WTC11 (cell line): Measurements from ENCODE around the gene ERBB2.

ENCODE experiments used
- ATF1 ChIP-seq: sonication (generic); formaldehyde crosslinking; IDR thresholded peaks from 2 replicates; pipeline ENCODE4 v1.8.1; 2023; ENCODE audit warnings: mild to moderate bottlenecking, moderate library complexity, missing genetic modification reagents
- E2F4 ChIP-seq: sonication (generic); formaldehyde crosslinking; IDR thresholded peaks from 2 replicates; pipeline ENCODE4 v1.8.1; 2022; ENCODE audit warnings: low read depth, mild to moderate bottlenecking, moderate library complexity, missing genetic modification reagents, borderline replicate concordance
- ESRRA ChIP-seq: sonication (generic); formaldehyde crosslinking; IDR thresholded peaks from 2 replicates; pipeline ENCODE4 v1.8.1; 2022; ENCODE audit warnings: mild to moderate bottlenecking, missing genetic modification reagents, borderline replicate concordance
- MLX ChIP-seq: sonication (generic); formaldehyde crosslinking; IDR thresholded peaks from 2 replicates; pipeline ENCODE4 v1.8.1; 2023; ENCODE audit warnings: mild to moderate bottlenecking, missing genetic modification reagents, moderate library complexity
- NR3C1 ChIP-seq: sonication (generic); formaldehyde crosslinking; conservative IDR thresholded peaks from 2 replicates; pipeline ENCODE4 v1.8.1; 2023; ENCODE audit warnings: low read depth, mild to moderate bottlenecking, missing genetic modification reagents
- RELA ChIP-seq: sonication (generic); formaldehyde crosslinking; IDR thresholded peaks from 2 replicates; pipeline ENCODE4 v1.8.1; 2022; ENCODE audit warnings: missing genetic modification reagents, mild to moderate bottlenecking, borderline replicate concordance
- SP1 ChIP-seq: sonication (generic); formaldehyde crosslinking; conservative IDR thresholded peaks from 2 replicates; pipeline ENCODE4 v1.8.1; 2022; ENCODE audit warnings: missing genetic modification reagents
- TEAD4 ChIP-seq: sonication (generic); formaldehyde crosslinking; IDR thresholded peaks from 2 replicates; pipeline ENCODE4 v1.8.0; 2022; ENCODE audit warnings: mild to moderate bottlenecking, missing genetic modification reagents
- TF ChIP-seq, protein P1 (sequence below): fragments of 200-600 bp; IDR thresholded peaks from 2 replicates; pipeline ENCODE4 v1.8.0; 2022; ENCODE audit warnings: antibody characterized with exemption
- TF ChIP-seq, protein P2 (sequence below): sonication (generic); formaldehyde crosslinking; conservative IDR thresholded peaks from 2 replicates; pipeline ENCODE4 v1.8.1; 2022; ENCODE audit warnings: mild to moderate bottlenecking, missing genetic modification reagents
- TF ChIP-seq, protein P3 (sequence below): sonication (generic); formaldehyde crosslinking; IDR thresholded peaks from 2 replicates; pipeline ENCODE4 v1.8.0; 2022; ENCODE audit warnings: mild to moderate bottlenecking, missing genetic modification reagents

GRCh38 chr17:39699818-39700147, at the start of gene ERBB2:
- TF ChIP-seq, protein P1, sequence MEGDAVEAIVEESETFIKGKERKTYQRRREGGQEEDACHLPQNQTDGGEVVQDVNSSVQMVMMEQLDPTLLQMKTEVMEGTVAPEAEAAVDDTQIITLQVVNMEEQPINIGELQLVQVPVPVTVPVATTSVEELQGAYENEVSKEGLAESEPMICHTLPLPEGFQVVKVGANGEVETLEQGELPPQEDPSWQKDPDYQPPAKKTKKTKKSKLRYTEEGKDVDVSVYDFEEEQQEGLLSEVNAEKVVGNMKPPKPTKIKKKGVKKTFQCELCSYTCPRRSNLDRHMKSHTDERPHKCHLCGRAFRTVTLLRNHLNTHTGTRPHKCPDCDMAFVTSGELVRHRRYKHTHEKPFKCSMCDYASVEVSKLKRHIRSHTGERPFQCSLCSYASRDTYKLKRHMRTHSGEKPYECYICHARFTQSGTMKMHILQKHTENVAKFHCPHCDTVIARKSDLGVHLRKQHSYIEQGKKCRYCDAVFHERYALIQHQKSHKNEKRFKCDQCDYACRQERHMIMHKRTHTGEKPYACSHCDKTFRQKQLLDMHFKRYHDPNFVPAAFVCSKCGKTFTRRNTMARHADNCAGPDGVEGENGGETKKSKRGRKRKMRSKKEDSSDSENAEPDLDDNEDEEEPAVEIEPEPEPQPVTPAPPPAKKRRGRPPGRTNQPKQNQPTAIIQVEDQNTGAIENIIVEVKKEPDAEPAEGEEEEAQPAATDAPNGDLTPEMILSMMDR, result no peak
- TF ChIP-seq ESRRA (CRISPR knock-in tag) (no peak), NR3C1 (CRISPR knock-in tag) (no peak), SP1 (CRISPR knock-in tag) (peak; percentile 58; the same call in 1 of the 2 replicates), TEAD4 (CRISPR knock-in tag) (peak; percentile 66; the same call in 1 of the 2 replicates), E2F4 (CRISPR knock-in tag) (no peak), MLX (CRISPR knock-in tag) (no peak), ATF1 (CRISPR knock-in tag) (no peak), RELA (no peak)
- TF ChIP-seq, protein P2, sequence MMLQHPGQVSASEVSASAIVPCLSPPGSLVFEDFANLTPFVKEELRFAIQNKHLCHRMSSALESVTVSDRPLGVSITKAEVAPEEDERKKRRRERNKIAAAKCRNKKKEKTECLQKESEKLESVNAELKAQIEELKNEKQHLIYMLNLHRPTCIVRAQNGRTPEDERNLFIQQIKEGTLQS, result no peak
- TF ChIP-seq, protein P3, sequence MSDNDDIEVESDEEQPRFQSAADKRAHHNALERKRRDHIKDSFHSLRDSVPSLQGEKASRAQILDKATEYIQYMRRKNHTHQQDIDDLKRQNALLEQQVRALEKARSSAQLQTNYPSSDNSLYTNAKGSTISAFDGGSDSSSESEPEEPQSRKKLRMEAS (CRISPR knock-in tag), result no peak; the same call in 1 of the 2 replicates
